H9 (cell line): Measurements from ENCODE around the gene PDZK1. TPM values are rescaled to one million over a fixed set of nuclear protein-coding genes. Genes with fewer than 3 reads are reported as not detected.

Experiments
- DNase-seq: peaks from one replicate; pipeline ENCODE4 v3.0.0-alpha.2; 2017
- H2AFZ ChIP-seq: one replicate; pipeline ENCODE4 v1.6.1; 2013; ENCODE audit warnings: mild to moderate bottlenecking, low read length, control low read depth, moderate library complexity
- H2AK5ac ChIP-seq: 2 replicates; pipeline ENCODE4 v1.6.1; 2013; ENCODE audit warnings: low read length, control low read depth, mixed read lengths; ENCODE audit not compliant: insufficient read length
- H2BK120ac ChIP-seq: one replicate; pipeline ENCODE4 v1.6.1; 2013; ENCODE audit warnings: low read depth, mild to moderate bottlenecking, low read length, control low read depth, inconsistent platforms; ENCODE audit not compliant: poor library complexity, severe bottlenecking
- H2BK12ac ChIP-seq: 2 replicates; pipeline ENCODE4 v1.6.1; 2013; ENCODE audit warnings: low read length, control low read depth, mixed read lengths, low read depth; ENCODE audit not compliant: insufficient read length
- H2BK15ac ChIP-seq: 2 replicates; pipeline ENCODE4 v1.6.1; 2013; ENCODE audit warnings: low read depth, low read length, control low read depth
- H2BK20ac ChIP-seq: one replicate; pipeline ENCODE4 v1.6.1; 2013; ENCODE audit warnings: low read depth, mild to moderate bottlenecking, low read length, control low read depth, inconsistent platforms; ENCODE audit not compliant: poor library complexity, severe bottlenecking
- H2BK5ac ChIP-seq: 2 replicates; pipeline ENCODE4 v1.6.1; 2013; ENCODE audit warnings: low read length, control low read depth, mixed read lengths; ENCODE audit not compliant: insufficient read length
- H3K14ac ChIP-seq: 2 replicates; pipeline ENCODE4 v1.6.1; 2013; ENCODE audit warnings: low read length, control low read depth; ENCODE audit not compliant: insufficient read depth
- H3K18ac ChIP-seq: 2 replicates; pipeline ENCODE4 v1.6.1; 2013; ENCODE audit warnings: low read depth, mild to moderate bottlenecking, mixed read lengths, low read length, control low read depth; ENCODE audit not compliant: insufficient read length
- H3K23ac ChIP-seq: 2 replicates; pipeline ENCODE4 v1.6.1; 2013; ENCODE audit warnings: low read length, control low read depth, mixed read lengths, low read depth; ENCODE audit not compliant: insufficient read length
- H3K23me2 ChIP-seq: 2 replicates; pipeline ENCODE4 v1.6.1; 2013; ENCODE audit warnings: low read depth, mild to moderate bottlenecking, mixed read lengths, low read length, control low read depth; ENCODE audit not compliant: insufficient read length, poor library complexity, severe bottlenecking
- H3K27ac ChIP-seq: 2 replicates; pipeline ENCODE4 v1.5.1; 2013; ENCODE audit warnings: low read length, control low read depth, mixed read lengths, low read depth; ENCODE audit not compliant: insufficient read length
- H3K27me3 ChIP-seq: 2 replicates; pipeline ENCODE4 v1.6.1; 2013; ENCODE audit warnings: low read length, control low read depth, inconsistent platforms; ENCODE audit not compliant: insufficient read depth
- H3K4ac ChIP-seq: 2 replicates; pipeline ENCODE4 v1.6.1; 2013; ENCODE audit warnings: low read depth, mild to moderate bottlenecking, control low read depth, inconsistent platforms, low read length, moderate library complexity
- H3K4me1 ChIP-seq: 2 replicates; pipeline ENCODE4 v1.6.1; 2013; ENCODE audit warnings: low read length, control low read depth, inconsistent platforms; ENCODE audit not compliant: insufficient read depth
- H3K4me2 ChIP-seq: 2 replicates; pipeline ENCODE4 v1.6.1; 2013; ENCODE audit warnings: low read length, control low read depth, mixed read lengths; ENCODE audit not compliant: insufficient read length, insufficient read depth
- H3K56ac ChIP-seq: 2 replicates; pipeline ENCODE4 v1.6.1; 2013; ENCODE audit warnings: low read depth, mild to moderate bottlenecking, mixed read lengths, low read length, control low read depth; ENCODE audit not compliant: insufficient read length
- H3K79me1 ChIP-seq: 2 replicates; pipeline ENCODE4 v1.6.1; 2013; ENCODE audit warnings: low read depth, mild to moderate bottlenecking, moderate library complexity, low read length, control low read depth, inconsistent platforms; ENCODE audit not compliant: insufficient read depth, poor library complexity, severe bottlenecking
- H3K79me2 ChIP-seq: 2 replicates; pipeline ENCODE4 v1.6.1; 2013; ENCODE audit warnings: low read length, control low read depth, inconsistent platforms; ENCODE audit not compliant: insufficient read depth
- H3K9ac ChIP-seq: 2 replicates; pipeline ENCODE4 v1.6.1; 2013; ENCODE audit warnings: low read length, control low read depth, mixed read lengths; ENCODE audit not compliant: insufficient read length; ENCODE audit errors: extremely low read depth
- H3K9me3 ChIP-seq: one replicate; pipeline ENCODE4 v1.6.1; 2013; ENCODE audit warnings: low read depth, low read length, inconsistent platforms; ENCODE audit not compliant: control insufficient read depth
- H3T11ph ChIP-seq: one replicate; pipeline ENCODE4 v1.6.1; 2013; ENCODE audit warnings: mild to moderate bottlenecking, low read length, control low read depth, inconsistent platforms
- H4K20me1 ChIP-seq: one replicate; pipeline ENCODE4 v1.6.1; 2013; ENCODE audit not compliant: control insufficient read depth, insufficient read length, insufficient read depth
- H4K5ac ChIP-seq: 2 replicates; pipeline ENCODE4 v1.6.1; 2013; ENCODE audit warnings: low read depth, mild to moderate bottlenecking, mixed read lengths, low read length, control low read depth; ENCODE audit not compliant: insufficient read length
- H4K8ac ChIP-seq: replicated peaks from 2 replicates; pipeline ENCODE4 v1.6.1; 2013; ENCODE audit warnings: low read length, control low read depth, mixed read lengths, low read depth; ENCODE audit not compliant: insufficient read length
- H4K91ac ChIP-seq: 2 replicates; pipeline ENCODE4 v1.6.1; 2013; ENCODE audit warnings: low read depth, mild to moderate bottlenecking, moderate library complexity, mixed read lengths, low read length, control low read depth; ENCODE audit not compliant: insufficient read length
- H3K27ac Mint-ChIP-seq, 3 experiments: 2 replicates in 2 of 3; 3 replicates in 1 of 3; pipeline ENCODE4 v1.8.0; 2020 to 2021; ENCODE audit warnings: mixed read lengths in 3 of 3, mild to moderate bottlenecking in 1 of 3, moderate library complexity in 1 of 3
- H3K27me3 Mint-ChIP-seq: 2 replicates; pipeline ENCODE4 v1.8.0; 2021; ENCODE audit warnings: low read depth, mild to moderate bottlenecking, moderate library complexity, mixed read lengths
- H3K36me3 Mint-ChIP-seq, 3 experiments: 2 replicates in 2 of 3; 3 replicates in 1 of 3; pipeline ENCODE4 v1.8.0; 2020 to 2021; ENCODE audit warnings: low read depth in 3 of 3, mixed read lengths in 3 of 3; ENCODE audit not compliant: insufficient read depth in 1 of 3
- H3K4me1 Mint-ChIP-seq, 2 experiments: 2 replicates each; pipeline ENCODE4 v1.8.0; 2020; ENCODE audit warnings: mixed read lengths in 2 of 2
- H3K4me3 Mint-ChIP-seq, 2 experiments: 2 replicates in 1 of 2; 3 replicates in 1 of 2; pipeline ENCODE4 v1.8.0; 2020 to 2021; ENCODE audit warnings: mild to moderate bottlenecking in 2 of 2, mixed read lengths in 2 of 2, moderate library complexity in 1 of 2
- H3K9me3 Mint-ChIP-seq, 2 experiments: 2 replicates in 1 of 2; 3 replicates in 1 of 2; pipeline ENCODE4 v1.8.0; 2020; ENCODE audit warnings: mild to moderate bottlenecking in 2 of 2, mixed read lengths in 2 of 2, moderate library complexity in 1 of 2
- whole genome bisulfite sequencing: extraction: QIAGEN DNeasy Blood & Tissue Kit; methylation state at CpG from one replicate; pipeline ENCODE4 v1.1.7; 2013; ENCODE audit warnings: missing lambda C conversion rate, low lambda C conversion rate, mixed read lengths; ENCODE audit not compliant: insufficient read length; ENCODE audit errors: extremely low coverage; 5-methylcytosine and 5-hydroxymethylcytosine counted together
- total RNA-seq: library from RNA; stranded (reverse); gene quantifications from 2 replicates; pipeline ENCODE4 v1.2.1, GENCODE V29; 2021
- TF ChIP-seq, protein P1 (sequence below): fragments of 200-600 bp; sonication (generic); conservative IDR thresholded peaks from 3 replicates; pipeline ENCODE4 v1.8.0; 2021; ENCODE audit warnings: antibody characterized with exemption, mild to moderate bottlenecking

The PDZK1 gene
- total RNA-seq, 1 experiment from 2014 or later = not detected

DNA sequence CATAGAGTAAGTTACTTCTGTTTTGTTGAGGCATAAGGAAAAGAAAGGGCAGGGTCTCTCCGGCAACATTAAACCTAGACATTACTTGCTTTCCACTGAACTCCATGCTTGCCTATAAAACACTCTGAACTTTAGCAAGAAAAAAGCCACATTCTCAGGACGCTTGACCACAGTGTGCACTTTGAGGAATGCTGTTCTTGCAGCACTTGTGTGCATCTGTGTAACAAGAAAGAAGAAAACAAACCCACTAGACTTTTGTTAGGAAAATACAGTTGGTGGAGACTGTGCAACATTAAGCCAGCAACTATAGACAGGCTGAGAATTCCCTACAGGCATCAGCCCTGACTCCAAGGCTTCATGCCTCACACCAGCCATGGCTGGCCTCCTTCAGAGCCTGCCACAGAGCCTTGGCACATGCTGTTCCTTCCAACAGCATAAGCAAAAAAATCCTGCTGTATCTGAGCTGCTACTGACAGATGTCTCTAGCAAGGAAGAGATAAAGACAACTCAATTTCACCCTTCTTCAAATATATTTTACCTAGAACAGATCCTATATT is 5.8 kb downstream of the PDZK1 start:
- Mint-ChIP-seq H3K27me3 (peaks cover 5% of the 10 kb centered on the region), H3K36me3 (no peaks in the 10 kb centered on the region), H3K4me3 (no peak overlapping the region), H3K9me3 (no peaks in the 10 kb centered on the region), H3K27ac (no peak overlapping the region), H3K4me1 (no peaks in the 10 kb centered on the region)
- Histone ChIP-seq H3K23me2 (no peaks in the 10 kb centered on the region), H3K56ac (no peak overlapping the region), H3K18ac (no peak overlapping the region), H3K27ac (no peak overlapping the region), H3K14ac (no peak overlapping the region), H4K8ac (no peak overlapping the region), H4K20me1 (no peaks in the 10 kb centered on the region), H3K9ac (no peak overlapping the region), H3K27me3 (no peaks in the 10 kb centered on the region), H3K23ac (no peak overlapping the region), H2BK5ac (no peak overlapping the region), H2BK12ac (no peak overlapping the region), H3K4me2 (no peak overlapping the region), H2AK5ac (no peak overlapping the region), H4K91ac (no peak overlapping the region), H3K79me1 (no peaks in the 10 kb centered on the region), H3T11ph (no peak overlapping the region), H2AFZ (no peak overlapping the region), H3K79me2 (no peaks in the 10 kb centered on the region), H2BK20ac (no peak overlapping the region), H4K5ac (no peak overlapping the region), H2BK120ac (no peak overlapping the region), H2BK15ac (no peak overlapping the region), H3K4ac (no peak overlapping the region), H3K9me3 (no peaks in the 10 kb centered on the region), H3K4me1 (no peaks in the 10 kb centered on the region)
- WGBS = no CpG with 5 or more reads among the region's 2 CpGs
- no peak for DNase-seq
- TF ChIP-seq, protein P1, sequence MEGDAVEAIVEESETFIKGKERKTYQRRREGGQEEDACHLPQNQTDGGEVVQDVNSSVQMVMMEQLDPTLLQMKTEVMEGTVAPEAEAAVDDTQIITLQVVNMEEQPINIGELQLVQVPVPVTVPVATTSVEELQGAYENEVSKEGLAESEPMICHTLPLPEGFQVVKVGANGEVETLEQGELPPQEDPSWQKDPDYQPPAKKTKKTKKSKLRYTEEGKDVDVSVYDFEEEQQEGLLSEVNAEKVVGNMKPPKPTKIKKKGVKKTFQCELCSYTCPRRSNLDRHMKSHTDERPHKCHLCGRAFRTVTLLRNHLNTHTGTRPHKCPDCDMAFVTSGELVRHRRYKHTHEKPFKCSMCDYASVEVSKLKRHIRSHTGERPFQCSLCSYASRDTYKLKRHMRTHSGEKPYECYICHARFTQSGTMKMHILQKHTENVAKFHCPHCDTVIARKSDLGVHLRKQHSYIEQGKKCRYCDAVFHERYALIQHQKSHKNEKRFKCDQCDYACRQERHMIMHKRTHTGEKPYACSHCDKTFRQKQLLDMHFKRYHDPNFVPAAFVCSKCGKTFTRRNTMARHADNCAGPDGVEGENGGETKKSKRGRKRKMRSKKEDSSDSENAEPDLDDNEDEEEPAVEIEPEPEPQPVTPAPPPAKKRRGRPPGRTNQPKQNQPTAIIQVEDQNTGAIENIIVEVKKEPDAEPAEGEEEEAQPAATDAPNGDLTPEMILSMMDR = no peak
